ENCODE measurements around the gene CAMTA1.

DNA sequence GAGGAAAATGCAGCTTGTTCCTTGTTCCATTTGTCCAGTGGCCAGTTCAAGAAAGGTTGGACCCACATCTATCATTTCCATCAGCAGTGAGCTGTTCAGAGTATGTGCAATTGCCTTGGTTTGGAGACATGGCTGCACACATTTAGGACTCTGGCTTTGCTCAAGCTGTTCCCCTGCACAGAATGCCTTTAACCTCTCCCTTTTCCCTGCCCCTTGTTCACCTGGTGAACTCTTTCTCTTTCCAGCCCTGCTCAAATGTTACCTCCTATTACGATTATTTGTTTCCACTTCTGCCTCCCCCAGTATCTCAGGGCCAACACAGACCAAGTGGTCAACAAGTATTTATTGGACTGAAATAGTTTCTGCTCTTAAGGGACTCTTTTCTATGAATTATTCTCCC, 385.9 kb downstream of the CAMTA1 start:
- TF ChIP-seq, protein P1, sequence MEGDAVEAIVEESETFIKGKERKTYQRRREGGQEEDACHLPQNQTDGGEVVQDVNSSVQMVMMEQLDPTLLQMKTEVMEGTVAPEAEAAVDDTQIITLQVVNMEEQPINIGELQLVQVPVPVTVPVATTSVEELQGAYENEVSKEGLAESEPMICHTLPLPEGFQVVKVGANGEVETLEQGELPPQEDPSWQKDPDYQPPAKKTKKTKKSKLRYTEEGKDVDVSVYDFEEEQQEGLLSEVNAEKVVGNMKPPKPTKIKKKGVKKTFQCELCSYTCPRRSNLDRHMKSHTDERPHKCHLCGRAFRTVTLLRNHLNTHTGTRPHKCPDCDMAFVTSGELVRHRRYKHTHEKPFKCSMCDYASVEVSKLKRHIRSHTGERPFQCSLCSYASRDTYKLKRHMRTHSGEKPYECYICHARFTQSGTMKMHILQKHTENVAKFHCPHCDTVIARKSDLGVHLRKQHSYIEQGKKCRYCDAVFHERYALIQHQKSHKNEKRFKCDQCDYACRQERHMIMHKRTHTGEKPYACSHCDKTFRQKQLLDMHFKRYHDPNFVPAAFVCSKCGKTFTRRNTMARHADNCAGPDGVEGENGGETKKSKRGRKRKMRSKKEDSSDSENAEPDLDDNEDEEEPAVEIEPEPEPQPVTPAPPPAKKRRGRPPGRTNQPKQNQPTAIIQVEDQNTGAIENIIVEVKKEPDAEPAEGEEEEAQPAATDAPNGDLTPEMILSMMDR (IDR thresholded peaks at IDR 0.05): no peak
- no peak for TF ChIP-seq EZH2phosphoT487 (IDR thresholded peaks at IDR 0.05)

Measured in neural progenitor cell (in vitro differentiated cells).